HepG2 (cell line): ENCODE data around the gene EARS2. TPM values are rescaled to one million over a fixed set of nuclear protein-coding genes. Genes with fewer than 3 reads are reported as not detected.

Source experiments
- CBX1 ChIP-seq: IDR thresholded peaks from one replicate; pipeline ENCODE4 v1.6.1; 2016; ENCODE audit warnings: antibody characterized with exemption, low read depth
- HNRNPK ChIP-seq: fragments of 200-400 bp; formaldehyde crosslinking; IDR thresholded peaks from 2 replicates; pipeline ENCODE4 v1.6.1; 2018; ENCODE audit warnings: low read length, low read depth, moderate library complexity, mild to moderate bottlenecking; ENCODE audit not compliant: poor library complexity, severe bottlenecking
- HOMEZ ChIP-seq: IDR thresholded peaks from 2 replicates; pipeline ENCODE4 v1.6.1; 2016; ENCODE audit warnings: low read depth
- NCOA2 ChIP-seq: sonication (generic); formaldehyde crosslinking; IDR thresholded peaks from 2 replicates; pipeline ENCODE4 v1.8.0; 2022; ENCODE audit warnings: inconsistent platforms
- PRMT3 ChIP-seq: sonication (generic); formaldehyde crosslinking; IDR thresholded peaks from 2 replicates; pipeline ENCODE4 v1.8.1; 2022; ENCODE audit warnings: low read depth, mild to moderate bottlenecking, moderate library complexity, missing genetic modification reagents, borderline replicate concordance
- SRSF1 ChIP-seq: fragments of 200-400 bp; formaldehyde crosslinking; optimal IDR thresholded peaks from 2 replicates; pipeline ENCODE3; 2017; ENCODE audit warnings: mild to moderate bottlenecking, low read depth, low read length, moderate library complexity
- SRSF4 ChIP-seq: fragments of 200-400 bp; formaldehyde crosslinking; IDR thresholded peaks from one replicate; pipeline ENCODE4 v1.6.1; 2018; ENCODE audit warnings: mild to moderate bottlenecking, low read depth, low read length, moderate library complexity; ENCODE audit not compliant: poor library complexity, severe bottlenecking
- ZBTB40 ChIP-seq, 2 experiments: fragments of 450-650 bp in 1 of 2; sonication (generic) in 1 of 2; formaldehyde crosslinking in 1 of 2; IDR thresholded peaks; 2 replicates each; pipeline versions ENCODE4 v1.6.1 to v1.8.0; 2016 to 2022; ENCODE audit warnings: antibody characterized with exemption in 1 of 2, mild to moderate bottlenecking in 1 of 2, missing genetic modification reagents in 1 of 2
- ZNF17 ChIP-seq: sonication (generic); formaldehyde crosslinking; IDR thresholded peaks from 2 replicates; pipeline ENCODE4 v1.5.0; 2020; ENCODE audit warnings: mild to moderate bottlenecking, missing genetic modification reagents
- ZNF687 ChIP-seq: sonication (generic); formaldehyde crosslinking; IDR thresholded peaks from 2 replicates; pipeline ENCODE4 v1.5.1; 2020; ENCODE audit warnings: mild to moderate bottlenecking, missing genetic modification reagents, moderate library complexity
- ZNF816 ChIP-seq: sonication (generic); formaldehyde crosslinking; IDR thresholded peaks from 2 replicates; pipeline ENCODE4 v1.8.0; 2022; ENCODE audit warnings: missing genetic modification reagents, mild to moderate bottlenecking, borderline replicate concordance
- polyA plus RNA-seq, 8 experiments: library from polyadenylated mRNA; depleted of rRNA in 3 of 8; stranded (reverse) in 7 of 8; unstranded in 1 of 8; fragments of >200 nt; fragmentation: Illumina TruSeq in 4 of 8; extraction: Trizol in 4 of 8; gene quantifications; 2 replicates each; pipeline versions ENCODE4 v1.2.1 to v1.2.3, GENCODE V29; 2011 to 2016; ENCODE audit warnings: low read depth in 4 of 8, missing spikeins in 1 of 8, mixed read lengths in 1 of 8; ENCODE audit not compliant: insufficient read depth in 1 of 8
- total RNA-seq, 5 experiments: library from RNA; depleted of rRNA; stranded (reverse); fragments of >200 nt; fragmentation: Illumina TruSeq; extraction: Trizol; gene quantifications; 2 replicates each; pipeline ENCODE4 v1.2.3, GENCODE V29; 2016; ENCODE audit warnings: low read depth in 1 of 5

EARS2 gene
- total and polyA plus RNA-seq, 2 of the 13 experiments (the other 11 are each of a cell fraction or from before 2014, with no cell fraction given) = 49.4 to 80.4 TPM

GRCh38 chr16:23595951-23596720, 39.0 kb upstream of the EARS2 start, which contains the start of gene NDUFAB1 (continued):
- TF ChIP-seq ZNF816 = peak; percentile 96
- no peak for TF ChIP-seq SRSF1
- no peak for TF ChIP-seq ZBTB40 (IDR thresholded peaks at IDR 0.05)
- peak; percentile 94 for TF ChIP-seq ZBTB40 (CRISPR knock-in tag; IDR thresholded peaks at IDR 0.05)
- TF ChIP-seq NCOA2 (CRISPR knock-in tag) = no peak; the same call in 1 of the 2 replicates
- no peak; the same call in 1 of the 2 replicates for TF ChIP-seq ZNF17 (CRISPR knock-in tag)
- TF ChIP-seq ZNF687 (CRISPR knock-in tag) = peak; percentile 98
- peak; percentile 83 for TF ChIP-seq HNRNPK
- TF ChIP-seq HOMEZ = peak; percentile 96
- peak; percentile 98 for TF ChIP-seq CBX1
- no peak for TF ChIP-seq SRSF4
- TF ChIP-seq PRMT3 (CRISPR knock-in tag) = 0 out of 2 replicates have a peak, but pooled peaks have one; percentile 56
